Measurements from ENCODE around the gene ENOX2.

Gene ENOX2

DNA sequence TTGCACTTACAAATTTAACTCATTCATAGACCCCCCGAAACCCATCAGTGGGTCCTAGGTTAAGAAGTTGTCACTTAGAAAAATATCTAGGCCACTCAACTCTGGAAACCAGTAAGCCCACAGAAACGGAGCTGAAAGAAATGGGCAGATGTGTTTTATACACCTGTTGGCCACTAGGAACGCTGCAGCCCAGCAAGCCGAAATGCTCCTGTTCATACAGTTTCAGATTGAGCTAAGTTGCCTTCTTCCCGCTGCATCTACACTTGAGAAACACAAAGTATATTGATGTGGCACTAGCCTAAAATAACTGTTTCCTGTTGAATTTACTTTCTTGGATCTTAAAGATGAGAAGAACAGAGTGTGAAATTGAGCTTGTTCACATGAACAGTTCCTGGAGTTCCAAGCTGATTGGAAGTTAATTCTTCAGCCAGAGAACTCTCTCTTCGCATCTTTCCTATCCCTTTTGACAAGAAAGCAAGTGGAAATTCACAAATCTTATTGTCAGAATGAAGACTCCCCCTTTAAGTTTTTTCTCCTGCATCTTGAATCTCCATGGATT is 327.1 kb downstream of the ENOX2 start:
- DNase-seq (ENCODE audit: low read depth, low spot score): no peak
- H3K27ac ChIP-seq: no peak overlapping the region

Measured in epithelial cell of prostate (primary cell).